IMR-90 (cell line): ENCODE results near the gene SEPHS1. TPM values are rescaled to one million over a fixed set of nuclear protein-coding genes. Genes with fewer than 3 reads are reported as not detected.

Experiments
- ATAC-seq: fragments of 200-7000 bp; cut with Tn5 transposase; 2 replicates; pipeline ENCODE4 v1.9.1; 2020; ENCODE audit warnings: low read depth, mild to moderate bottlenecking, moderate library complexity
- BruUV-seq: library from RNA; stranded (reverse); fragments of 400-500 nt; replicated peaks from 2 replicates; lab custom pipeline; 2021; lab: Mats Ljungman, UMichigan
- CTCF ChIA-PET: fragments of 300-600 bp; formaldehyde crosslinking; extraction: SDS; loops from one replicate; lab custom pipeline; 2021; ENCODE audit warnings: antibody characterized with exemption; lab: Yijun Ruan, JAX
- POLR2A ChIA-PET: fragments of 300-600 bp; sonication (Branson Sonifier 250); formaldehyde crosslinking; loops from one replicate; lab custom pipeline; 2022; ENCODE audit warnings: antibody characterized with exemption; ENCODE audit not compliant: unreplicated experiment; lab: Charles Lee
- DNase-seq: peaks from one replicate; pipeline ENCODE4 v3.0.0; 2013
- H2AFZ ChIP-seq: replicated peaks from 2 replicates; pipeline ENCODE3; 2013; ENCODE audit warnings: low read length, mild to moderate bottlenecking; ENCODE audit not compliant: poor library complexity
- H2AK5ac ChIP-seq: 2 replicates; pipeline ENCODE4 v1.6.1; 2013; ENCODE audit warnings: low read depth, low read length, inconsistent platforms
- H2AK9ac ChIP-seq: replicated peaks from 2 replicates; pipeline ENCODE3; 2013; ENCODE audit warnings: mild to moderate bottlenecking, low read depth, low read length, moderate library complexity; ENCODE audit not compliant: poor library complexity
- H2BK120ac ChIP-seq: 2 replicates; pipeline ENCODE4 v1.6.1; 2013; ENCODE audit warnings: low read depth, low read length, inconsistent platforms
- H2BK15ac ChIP-seq: 3 replicates; pipeline ENCODE4 v1.6.1; 2013; ENCODE audit warnings: low read depth, low read length, inconsistent platforms
- H2BK20ac ChIP-seq: 2 replicates; pipeline ENCODE4 v1.6.1; 2013; ENCODE audit warnings: low read depth, mild to moderate bottlenecking, inconsistent platforms, low read length, moderate library complexity
- H2BK5ac ChIP-seq: 2 replicates; pipeline ENCODE4 v1.6.1; 2013; ENCODE audit warnings: mild to moderate bottlenecking, low read depth, low read length, inconsistent platforms; ENCODE audit not compliant: poor library complexity, severe bottlenecking
- H3K14ac ChIP-seq: replicated peaks from 2 replicates; pipeline ENCODE4 v1.6.1; 2013; ENCODE audit warnings: low read depth, low read length, inconsistent platforms
- H3K18ac ChIP-seq: 2 replicates; pipeline ENCODE4 v1.6.1; 2013; ENCODE audit warnings: low read depth, low read length, control low read depth
- H3K23ac ChIP-seq: 2 replicates; pipeline ENCODE4 v1.6.1; 2013; ENCODE audit warnings: low read depth, low read length, inconsistent platforms
- H3K27ac ChIP-seq: 2 replicates; pipeline ENCODE4 v1.5.1; 2013; ENCODE audit warnings: mild to moderate bottlenecking, control low read depth, low read length; ENCODE audit not compliant: insufficient read depth
- H3K27me3 ChIP-seq: 2 replicates; pipeline ENCODE4 v1.6.1; 2013; ENCODE audit warnings: low read length; ENCODE audit not compliant: control insufficient read depth, insufficient read depth
- H3K36me3 ChIP-seq: 2 replicates; pipeline ENCODE4 v1.6.1; 2013; ENCODE audit warnings: low read length, mixed read lengths; ENCODE audit not compliant: control insufficient read depth, insufficient read depth
- H3K4ac ChIP-seq: 2 replicates; pipeline ENCODE4 v1.6.1; 2013; ENCODE audit warnings: low read depth, low read length, inconsistent platforms
- H3K4me1 ChIP-seq: 2 replicates; pipeline ENCODE4 v1.6.1; 2013; ENCODE audit warnings: low read length, mixed read lengths; ENCODE audit not compliant: control insufficient read depth, insufficient read depth
- H3K4me2 ChIP-seq: 2 replicates; pipeline ENCODE4 v1.6.1; 2013; ENCODE audit warnings: low read depth, mild to moderate bottlenecking, control low read depth, low read length, moderate library complexity
- H3K4me3 ChIP-seq: 2 replicates; pipeline ENCODE4 v1.5.1; 2013; ENCODE audit warnings: low read depth, mild to moderate bottlenecking, control low read depth, low read length, moderate library complexity; ENCODE audit not compliant: insufficient read depth
- H3K56ac ChIP-seq: 2 replicates; pipeline ENCODE4 v1.6.1; 2013; ENCODE audit warnings: low read length, inconsistent platforms; ENCODE audit not compliant: insufficient read depth; ENCODE audit errors: extremely low read depth
- H3K79me1 ChIP-seq, 2 experiments: 2 replicates each; pipeline ENCODE4 v1.6.1; 2013; ENCODE audit warnings: low read length in 2 of 2, inconsistent platforms in 1 of 2, low read depth in 1 of 2
- H3K9ac ChIP-seq: 2 replicates; pipeline ENCODE4 v1.6.1; 2013; ENCODE audit warnings: low read depth, low read length, control low read depth
- H3K9me1 ChIP-seq: 2 replicates; pipeline ENCODE4 v1.6.1; 2013; ENCODE audit warnings: low read length, inconsistent platforms; ENCODE audit not compliant: insufficient read depth
- H3K9me3 ChIP-seq: 2 replicates; pipeline ENCODE4 v1.6.1; 2013; ENCODE audit warnings: low read length; ENCODE audit not compliant: control insufficient read depth, insufficient read depth
- H4K20me1 ChIP-seq: 2 replicates; pipeline ENCODE4 v1.6.1; 2013; ENCODE audit warnings: low read length, inconsistent platforms; ENCODE audit not compliant: insufficient read depth
- H4K5ac ChIP-seq: 2 replicates; pipeline ENCODE4 v1.6.1; 2013; ENCODE audit warnings: mild to moderate bottlenecking, low read depth, low read length, control low read depth
- H4K8ac ChIP-seq, 2 experiments: 2 replicates each; pipeline ENCODE4 v1.6.1; 2013; ENCODE audit warnings: low read depth in 2 of 2, low read length in 2 of 2, control low read depth in 1 of 2, inconsistent platforms in 1 of 2
- H4K91ac ChIP-seq: 2 replicates; pipeline ENCODE4 v1.6.1; 2013; ENCODE audit warnings: low read depth, low read length, inconsistent platforms; ENCODE audit not compliant: insufficient read depth
- MAZ ChIP-seq: IDR thresholded peaks from 2 replicates; pipeline ENCODE4 v1.6.1; 2012; ENCODE audit warnings: low read depth, mild to moderate bottlenecking, low read length, improper control_type of control experiment, moderate library complexity, borderline replicate concordance
- RFX5 ChIP-seq: IDR thresholded peaks from 2 replicates; pipeline ENCODE4 v1.8.0; 2012; ENCODE audit warnings: low read depth, mild to moderate bottlenecking, low read length, moderate library complexity
- WGBS, 2 experiments: methylation state at CpG; one replicate each; pipeline versions ENCODE4 v1.1.5 to v1.1.7; 2013; ENCODE audit warnings: missing lambda C conversion rate in 2 of 2; ENCODE audit not compliant: insufficient read length in 1 of 2; ENCODE audit errors: extremely low coverage in 2 of 2; 5-methylcytosine and 5-hydroxymethylcytosine counted together
- dilution Hi-C: fragments of 300-500 bp; cut with HindIII; formaldehyde crosslinking; loops from one replicate; pipeline ENCODE4 v1.14.3; 2018; ENCODE audit warnings: low sequenced_read_pairs; ENCODE audit not compliant: unreplicated experiment
- in situ Hi-C: fragments of 300-500 bp; cut with MboI; formaldehyde crosslinking; loops from 3 replicates; pipeline ENCODE4 v1.14.3; 2019; ENCODE audit warnings: low sequenced_read_pairs, inconsistent platforms, mixed read lengths
- intact Hi-C: fragments of 100-400 bp; cut with micrococcal nuclease; formaldehyde crosslinking; loops from 2 replicates; pipeline ENCODE4 v1.10.0; 2022
- polyA plus RNA-seq, 3 experiments: library from polyadenylated mRNA; depleted of rRNA; stranded (reverse); fragments of >200 nt; gene quantifications; 2 replicates each; pipeline ENCODE4 v1.2.3, GENCODE V29; 2012; ENCODE audit warnings: low replicate concordance in 1 of 3
- total RNA-seq: library from RNA; depleted of rRNA; stranded (reverse); fragments of >200 nt; gene quantifications from 2 replicates; pipeline ENCODE4 v1.2.3, GENCODE V29; 2012
- TF ChIP-seq, protein P1 (sequence below): fragments of 150-350 bp; IDR thresholded peaks from 2 replicates; pipeline ENCODE4 v1.6.1; 2016; ENCODE audit warnings: low read depth, mild to moderate bottlenecking, low read length, moderate library complexity, borderline replicate concordance

Gene SEPHS1
- total and polyA plus RNA-seq, 2 of the 4 experiments (the other 2 are of a cell fraction): 39.4 to 69.4 TPM

DNA sequence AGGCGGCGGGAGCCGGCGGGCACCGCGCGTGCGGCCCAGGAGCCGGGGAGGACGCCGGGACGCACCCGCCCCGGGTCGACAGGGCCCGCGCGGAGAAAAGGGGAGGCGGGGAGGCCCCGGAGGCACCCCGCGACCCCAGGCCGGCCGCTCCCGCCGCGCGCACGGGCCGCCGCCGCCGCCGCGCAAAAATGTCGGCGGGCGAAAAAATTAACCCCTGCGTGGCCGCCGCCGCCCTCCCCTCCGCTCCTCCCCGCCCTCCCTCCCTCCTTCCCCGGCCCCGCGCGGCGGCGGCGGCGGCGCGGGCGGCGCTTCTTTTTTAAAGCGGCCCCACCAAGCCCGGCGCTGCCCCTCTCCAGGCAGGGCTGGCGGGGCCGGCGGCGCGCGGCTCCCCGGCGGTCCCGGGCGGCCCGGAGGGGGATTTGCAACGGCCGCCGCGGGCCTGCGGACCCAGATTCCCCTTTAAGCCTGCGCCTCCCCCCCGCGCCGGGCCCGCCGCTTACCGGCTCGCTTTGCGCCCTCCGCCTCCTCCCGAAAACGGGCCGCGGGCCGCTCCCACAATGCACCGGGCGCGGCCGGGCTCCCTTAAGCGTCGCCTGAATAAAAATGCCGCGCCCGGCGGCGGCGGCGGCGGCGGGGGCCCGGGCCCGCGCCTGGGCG, 465 bp downstream of the SEPHS1 start:
- no peak overlapping the region for H2BK120ac ChIP-seq
- dilution Hi-C loops: no loop called here
- peaks cover 15% of the 10 kb centered on the region for H3K27me3 ChIP-seq
- no peaks in the 10 kb centered on the region for H3K9me3 ChIP-seq
- no peak overlapping the region for H3K18ac ChIP-seq
- H3K9ac ChIP-seq: peak overlapping the region; percentile 75; the same call in 1 of the 2 replicates
- peaks cover 2% of the 10 kb centered on the region; the same call in 1 of the 2 replicates for H3K36me3 ChIP-seq
- no peak overlapping the region for H3K4ac ChIP-seq
- peaks cover 14 to 40% of the 10 kb centered on the region in 2 experiments for H3K79me1 ChIP-seq
- no peak overlapping the region for H4K8ac ChIP-seq
- no peak overlapping the region for H2AK5ac ChIP-seq
- no peak overlapping the region for H3K23ac ChIP-seq
- H4K91ac ChIP-seq: no peak overlapping the region
- no peak overlapping the region for H3K14ac ChIP-seq
- H3K27ac ChIP-seq: peak overlapping the region; percentile 77
- intact Hi-C loops: no loop called here
- peak overlapping the region; percentile 88 for H2AFZ ChIP-seq
- H2AK9ac ChIP-seq: peak overlapping the region; percentile 93
- H3K56ac ChIP-seq: no peak overlapping the region; the same call in 1 of the 2 replicates
- H4K20me1 ChIP-seq: no peaks in the 10 kb centered on the region
- no peak overlapping the region for H2BK20ac ChIP-seq
- ChIA-PET CTCF (no interaction called here), POLR2A (no interaction called here)
- no TSS peak for BruUV-seq
- ATAC-seq (peak; percentile 77), DNase-seq (peak; percentile 70)
- H3K4me1 ChIP-seq: peaks cover 8% of the 10 kb centered on the region
- no peak overlapping the region for H2BK15ac ChIP-seq
- H3K4me3 ChIP-seq: peak overlapping the region; percentile 51
- H3K4me2 ChIP-seq: no peak overlapping the region
- 0% methylated on average over 35 of the region's 109 CpGs; no CpG with 5 or more reads in 1 of the 2 experiments for WGBS, 2 experiments
- H3K9me1 ChIP-seq: peaks cover 3% of the 10 kb centered on the region; the same call in 1 of the 2 replicates
- no peak overlapping the region for H4K5ac ChIP-seq
- in situ Hi-C loops: no loop called here
- H2BK5ac ChIP-seq: peak overlapping the region; percentile 91
- TF ChIP-seq, protein P1, sequence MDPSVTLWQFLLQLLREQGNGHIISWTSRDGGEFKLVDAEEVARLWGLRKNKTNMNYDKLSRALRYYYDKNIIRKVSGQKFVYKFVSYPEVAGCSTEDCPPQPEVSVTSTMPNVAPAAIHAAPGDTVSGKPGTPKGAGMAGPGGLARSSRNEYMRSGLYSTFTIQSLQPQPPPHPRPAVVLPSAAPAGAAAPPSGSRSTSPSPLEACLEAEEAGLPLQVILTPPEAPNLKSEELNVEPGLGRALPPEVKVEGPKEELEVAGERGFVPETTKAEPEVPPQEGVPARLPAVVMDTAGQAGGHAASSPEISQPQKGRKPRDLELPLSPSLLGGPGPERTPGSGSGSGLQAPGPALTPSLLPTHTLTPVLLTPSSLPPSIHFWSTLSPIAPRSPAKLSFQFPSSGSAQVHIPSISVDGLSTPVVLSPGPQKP: no peak
- TF ChIP-seq RFX5: no peak
- 0 out of 2 replicates have a peak, but pooled peaks have one; percentile 18 for TF ChIP-seq MAZ
